HEK293 (cell line): Measurements from ENCODE around the gene NUDT3.

Source experiments
- GLI4 ChIP-seq: fragments of 450-650 bp; formaldehyde crosslinking; IDR thresholded peaks from 2 replicates; pipeline ENCODE4 v1.5.1; 2016; ENCODE audit warnings: missing biosample characterization, missing genetic modification characterization
- MZF1 ChIP-seq: fragments of 450-650 bp; formaldehyde crosslinking; IDR thresholded peaks from 2 replicates; pipeline ENCODE4 v1.5.1; 2017; ENCODE audit warnings: missing biosample characterization, missing genetic modification characterization, borderline replicate concordance
- SP3 ChIP-seq: fragments of 450-650 bp; formaldehyde crosslinking; IDR thresholded peaks from 2 replicates; pipeline ENCODE4 v1.5.1; 2016; ENCODE audit warnings: missing biosample characterization, missing genetic modification characterization
- ZNF10 ChIP-seq: fragments of 450-650 bp; formaldehyde crosslinking; IDR thresholded peaks from 2 replicates; pipeline ENCODE4 v1.5.1; 2017; ENCODE audit warnings: missing biosample characterization, missing genetic modification characterization
- ZNF146 ChIP-seq: fragments of 450-650 bp; formaldehyde crosslinking; IDR thresholded peaks from 2 replicates; pipeline ENCODE4 v1.5.1; 2016; ENCODE audit warnings: missing biosample characterization, missing genetic modification characterization
- ZNF324 ChIP-seq: fragments of 450-650 bp; formaldehyde crosslinking; IDR thresholded peaks from 2 replicates; pipeline ENCODE4 v1.5.1; 2016; ENCODE audit warnings: missing biosample characterization, missing genetic modification characterization
- ZNF335 ChIP-seq: fragments of 450-650 bp; formaldehyde crosslinking; conservative IDR thresholded peaks from 2 replicates; pipeline ENCODE4 v1.5.1; 2016; ENCODE audit warnings: missing biosample characterization, missing genetic modification characterization
- ZNF433 ChIP-seq: fragments of 450-650 bp; formaldehyde crosslinking; IDR thresholded peaks from 2 replicates; pipeline ENCODE4 v1.5.1; 2016; ENCODE audit warnings: missing biosample characterization, missing genetic modification characterization, low read depth
- ZNF544 ChIP-seq: fragments of 450-650 bp; formaldehyde crosslinking; IDR thresholded peaks from 2 replicates; pipeline ENCODE4 v1.5.0; 2017; ENCODE audit warnings: missing biosample characterization, missing genetic modification characterization
- ZNF549 ChIP-seq: fragments of 450-650 bp; IDR thresholded peaks from 2 replicates; pipeline ENCODE4 v1.5.1; 2018; ENCODE audit warnings: missing biosample characterization, missing genetic modification characterization, mild to moderate bottlenecking, inconsistent platforms, moderate library complexity
- TF ChIP-seq, protein P1 (sequence below): fragments of 450-650 bp; formaldehyde crosslinking; IDR thresholded peaks from 2 replicates; pipeline ENCODE4 v1.5.1; 2016; ENCODE audit warnings: missing biosample characterization, missing genetic modification characterization
- TF ChIP-seq, protein P2 (sequence below): fragments of 450-650 bp; formaldehyde crosslinking; IDR thresholded peaks from 2 replicates; pipeline ENCODE4 v1.5.1; 2016; ENCODE audit warnings: missing biosample characterization, missing genetic modification characterization
- TF ChIP-seq, protein P3 (sequence below): fragments of 450-650 bp; formaldehyde crosslinking; IDR thresholded peaks from 2 replicates; pipeline ENCODE4 v1.5.1; 2016; ENCODE audit warnings: missing biosample characterization, missing genetic modification characterization, borderline replicate concordance

DNA sequence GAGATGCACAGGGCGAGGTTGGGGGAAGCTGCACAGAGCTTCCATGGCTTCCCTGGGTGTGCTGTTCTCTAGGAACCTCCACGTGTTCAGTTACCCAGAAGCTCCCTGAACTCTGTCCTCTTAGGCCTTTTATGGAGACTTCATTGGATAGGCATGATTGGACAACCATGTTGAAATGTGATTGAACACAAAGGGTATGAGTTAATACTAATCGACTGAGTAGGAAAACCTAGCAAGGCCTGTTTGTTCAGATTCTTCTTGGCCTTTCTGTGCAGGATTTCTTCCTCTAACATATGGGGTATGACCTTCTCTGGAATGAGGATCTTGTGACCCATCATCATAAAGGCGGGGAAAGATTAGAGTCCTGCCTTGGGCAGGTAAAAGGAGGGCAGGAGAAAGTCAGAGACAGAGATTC lies 73.0 kb downstream of the NUDT3 start:
- TF ChIP-seq, protein P1, sequence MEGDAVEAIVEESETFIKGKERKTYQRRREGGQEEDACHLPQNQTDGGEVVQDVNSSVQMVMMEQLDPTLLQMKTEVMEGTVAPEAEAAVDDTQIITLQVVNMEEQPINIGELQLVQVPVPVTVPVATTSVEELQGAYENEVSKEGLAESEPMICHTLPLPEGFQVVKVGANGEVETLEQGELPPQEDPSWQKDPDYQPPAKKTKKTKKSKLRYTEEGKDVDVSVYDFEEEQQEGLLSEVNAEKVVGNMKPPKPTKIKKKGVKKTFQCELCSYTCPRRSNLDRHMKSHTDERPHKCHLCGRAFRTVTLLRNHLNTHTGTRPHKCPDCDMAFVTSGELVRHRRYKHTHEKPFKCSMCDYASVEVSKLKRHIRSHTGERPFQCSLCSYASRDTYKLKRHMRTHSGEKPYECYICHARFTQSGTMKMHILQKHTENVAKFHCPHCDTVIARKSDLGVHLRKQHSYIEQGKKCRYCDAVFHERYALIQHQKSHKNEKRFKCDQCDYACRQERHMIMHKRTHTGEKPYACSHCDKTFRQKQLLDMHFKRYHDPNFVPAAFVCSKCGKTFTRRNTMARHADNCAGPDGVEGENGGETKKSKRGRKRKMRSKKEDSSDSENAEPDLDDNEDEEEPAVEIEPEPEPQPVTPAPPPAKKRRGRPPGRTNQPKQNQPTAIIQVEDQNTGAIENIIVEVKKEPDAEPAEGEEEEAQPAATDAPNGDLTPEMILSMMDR (tag by site-specific recombination), result no peak
- TF ChIP-seq ZNF544 (tag by site-specific recombination) (no peak), ZNF549 (no peak), ZNF433 (no peak), ZNF10 (tag by site-specific recombination) (no peak), GLI4 (tag by site-specific recombination) (no peak), ZNF146 (no peak), ZNF324 (tag by site-specific recombination) (no peak), MZF1 (tag by site-specific recombination) (no peak), ZNF335 (tag by site-specific recombination) (no peak), SP3 (tag by site-specific recombination) (no peak)
- TF ChIP-seq, protein P2, sequence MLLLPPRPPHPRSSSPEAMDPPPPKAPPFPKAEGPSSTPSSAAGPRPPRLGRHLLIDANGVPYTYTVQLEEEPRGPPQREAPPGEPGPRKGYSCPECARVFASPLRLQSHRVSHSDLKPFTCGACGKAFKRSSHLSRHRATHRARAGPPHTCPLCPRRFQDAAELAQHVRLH (tag by site-specific recombination), result no peak
- TF ChIP-seq, protein P3, sequence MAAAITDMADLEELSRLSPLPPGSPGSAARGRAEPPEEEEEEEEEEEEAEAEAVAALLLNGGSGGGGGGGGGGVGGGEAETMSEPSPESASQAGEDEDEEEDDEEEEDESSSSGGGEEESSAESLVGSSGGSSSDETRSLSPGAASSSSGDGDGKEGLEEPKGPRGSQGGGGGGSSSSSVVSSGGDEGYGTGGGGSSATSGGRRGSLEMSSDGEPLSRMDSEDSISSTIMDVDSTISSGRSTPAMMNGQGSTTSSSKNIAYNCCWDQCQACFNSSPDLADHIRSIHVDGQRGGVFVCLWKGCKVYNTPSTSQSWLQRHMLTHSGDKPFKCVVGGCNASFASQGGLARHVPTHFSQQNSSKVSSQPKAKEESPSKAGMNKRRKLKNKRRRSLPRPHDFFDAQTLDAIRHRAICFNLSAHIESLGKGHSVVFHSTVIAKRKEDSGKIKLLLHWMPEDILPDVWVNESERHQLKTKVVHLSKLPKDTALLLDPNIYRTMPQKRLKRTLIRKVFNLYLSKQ (tag by site-specific recombination), result no peak
